Mononuclear cell (primary cell): Measurements from ENCODE around the gene ITGAL. TPM values are rescaled to one million over a fixed set of nuclear protein-coding genes. Genes with fewer than 3 reads are reported as not detected.

Source experiments
- H3K27me3 ChIP-seq: 2 replicates; pipeline ENCODE4 v1.6.0; 2011; ENCODE audit warnings: low read length, control low read depth; ENCODE audit not compliant: insufficient read depth
- H3K4me1 ChIP-seq: 2 replicates; pipeline ENCODE4 v1.5.1; 2011; ENCODE audit warnings: mild to moderate bottlenecking, low read length, control low read depth; ENCODE audit not compliant: insufficient read depth
- H3K4me3 ChIP-seq: 2 replicates; pipeline ENCODE4 v1.5.1; 2011; ENCODE audit warnings: mild to moderate bottlenecking, low read length, moderate library complexity
- H3K9me3 ChIP-seq: 2 replicates; pipeline ENCODE4 v1.5.1; 2011; ENCODE audit warnings: low read depth, mild to moderate bottlenecking, control low read depth, low read length
- total RNA-seq: library from RNA; depleted of rRNA; stranded (reverse); fragments of >200 nt; gene quantifications from one replicate; pipeline ENCODE4 v1.2.3, GENCODE V29; 2012

The ITGAL gene
- total RNA-seq, 1 donor = 150 TPM

- Histone ChIP-seq H3K9me3 (no peaks in the 10 kb centered on the region), H3K27me3 (no peaks in the 10 kb centered on the region), H3K4me3 (no peak overlapping the region), H3K4me1 (peaks cover 66% of the 10 kb centered on the region)
Measured at GRCh38 chr16:30555315-30556124, 83.0 kb downstream of the ITGAL start.

- Histone ChIP-seq H3K27me3 (no peaks in the 10 kb centered on the region), H3K9me3 (no peaks in the 10 kb centered on the region), H3K4me1 (peaks cover 70% of the 10 kb centered on the region), H3K4me3 (no peak overlapping the region)
Measured at GRCh38 chr16:30556125-30556473, 83.6 kb downstream of the ITGAL start.

- peaks cover 69% of the 10 kb centered on the region for H3K4me1 ChIP-seq
- no peaks in the 10 kb centered on the region for H3K27me3 ChIP-seq
- H3K9me3 ChIP-seq = no peaks in the 10 kb centered on the region
- peak overlapping the region; percentile 67 for H3K4me3 ChIP-seq
Measured at GRCh38 chr16:30557707-30557956, 85.1 kb downstream of the ITGAL start.

GRCh38 chr16:30557957-30558788 lies 85.6 kb downstream of the ITGAL start, which contains the start of gene ZNF764:
ZNF764 (minus strand) TSS chr16:30558374; CDS start chr16:30558182, 192 bp downstream.
- Histone ChIP-seq H3K4me3 (peak within 1 kb of the TSS; percentile 67), H3K9me3 (no peaks in the 10 kb centered on the region), H3K4me1 (peaks cover 63% of the 10 kb centered on the region), H3K27me3 (no peaks in the 10 kb centered on the region)

GRCh38 chr16:30558789-30559377 lies 86.3 kb downstream of the ITGAL start:
- H3K4me3 ChIP-seq = peak overlapping the region; percentile 67
- no peaks in the 10 kb centered on the region for H3K27me3 ChIP-seq
- H3K9me3 ChIP-seq = no peaks in the 10 kb centered on the region
- peaks cover 56% of the 10 kb centered on the region for H3K4me1 ChIP-seq

- Histone ChIP-seq H3K27me3 (no peaks in the 10 kb centered on the region), H3K9me3 (no peaks in the 10 kb centered on the region), H3K4me3 (no peak overlapping the region), H3K4me1 (peaks cover 55% of the 10 kb centered on the region)
Measured at GRCh38 chr16:30559690-30560089, 87.1 kb downstream of the ITGAL start.

- H3K4me3 ChIP-seq = peak overlapping the region; percentile 47
- H3K27me3 ChIP-seq = no peaks in the 10 kb centered on the region
- peaks cover 51% of the 10 kb centered on the region for H3K4me1 ChIP-seq
- no peaks in the 10 kb centered on the region for H3K9me3 ChIP-seq
Measured at GRCh38 chr16:30561089-30561816, 88.7 kb downstream of the ITGAL start.

GRCh38 chr16:30562021-30562420 lies 89.5 kb downstream of the ITGAL start:
- peaks cover 45% of the 10 kb centered on the region for H3K4me1 ChIP-seq
- peak overlapping the region; percentile 47 for H3K4me3 ChIP-seq
- no peaks in the 10 kb centered on the region for H3K9me3 ChIP-seq
- no peaks in the 10 kb centered on the region for H3K27me3 ChIP-seq

- H3K4me3 ChIP-seq = no peak overlapping the region
- H3K4me1 ChIP-seq = peaks cover 47% of the 10 kb centered on the region
- H3K27me3 ChIP-seq = no peaks in the 10 kb centered on the region
- no peaks in the 10 kb centered on the region for H3K9me3 ChIP-seq
Measured at GRCh38 chr16:30565526-30565925, 93.0 kb downstream of the ITGAL start.

GRCh38 chr16:30565984-30566383 lies 93.4 kb downstream of the ITGAL start:
- Histone ChIP-seq H3K4me3 (no peak overlapping the region), H3K4me1 (peaks cover 47% of the 10 kb centered on the region)

GRCh38 chr16:30566531-30566930 lies 94.0 kb downstream of the ITGAL start:
- peaks cover 43% of the 10 kb centered on the region for H3K4me1 ChIP-seq
- H3K27me3 ChIP-seq = no peaks in the 10 kb centered on the region
- no peaks in the 10 kb centered on the region for H3K9me3 ChIP-seq
- H3K4me3 ChIP-seq = no peak overlapping the region

More at GRCh38 chr16:30565984-30566383, 93.4 kb downstream of the ITGAL start:
- no peaks in the 10 kb centered on the region for H3K9me3 ChIP-seq
- no peaks in the 10 kb centered on the region for H3K27me3 ChIP-seq

- Histone ChIP-seq H3K9me3 (no peaks in the 10 kb centered on the region), H3K27me3 (no peaks in the 10 kb centered on the region), H3K4me1 (peaks cover 40% of the 10 kb centered on the region), H3K4me3 (no peak overlapping the region)
Measured at GRCh38 chr16:30567160-30567990, 94.8 kb downstream of the ITGAL start.

GRCh38 chr16:30567991-30568638 lies 95.6 kb downstream of the ITGAL start:
- Histone ChIP-seq H3K4me1 (peaks cover 44% of the 10 kb centered on the region), H3K27me3 (no peaks in the 10 kb centered on the region), H3K4me3 (no peak overlapping the region), H3K9me3 (no peaks in the 10 kb centered on the region)

- peaks cover 44% of the 10 kb centered on the region for H3K4me1 ChIP-seq
- no peaks in the 10 kb centered on the region for H3K9me3 ChIP-seq
- H3K4me3 ChIP-seq = no peak overlapping the region
- H3K27me3 ChIP-seq = no peaks in the 10 kb centered on the region
Measured at GRCh38 chr16:30569281-30569680, 96.7 kb downstream of the ITGAL start.
